Rectal smooth muscle tissue (tissue), 1 donor: ENCODE results near the gene MOV10.

Experiments used
- H3K27ac ChIP-seq: one replicate; pipeline ENCODE4 v1.7.0; 2013; ENCODE audit warnings: low read depth, low read length, inconsistent platforms
- H3K27me3 ChIP-seq: one replicate; pipeline ENCODE4 v1.7.0; 2013; ENCODE audit warnings: low read length; ENCODE audit not compliant: control insufficient read depth, insufficient read depth
- H3K36me3 ChIP-seq: one replicate; pipeline ENCODE4 v1.7.0; 2013; ENCODE audit warnings: low read length; ENCODE audit not compliant: control insufficient read depth, insufficient read depth
- H3K4me1 ChIP-seq: one replicate; pipeline ENCODE4 v1.7.0; 2013; ENCODE audit warnings: low read length; ENCODE audit not compliant: control insufficient read depth, insufficient read depth
- H3K4me3 ChIP-seq: one replicate; pipeline ENCODE4 v1.7.0; 2013; ENCODE audit warnings: low read length
- H3K9ac ChIP-seq: one replicate; pipeline ENCODE4 v1.7.0; 2013; ENCODE audit warnings: low read length

The MOV10 gene

GRCh38 chr1:112703706-112704105, 29.2 kb downstream of the MOV10 start:
- Histone ChIP-seq H3K4me3 (peak overlapping the region; percentile 2), H3K4me1 (peaks cover 46% of the 10 kb centered on the region), H3K9ac (no peak overlapping the region), H3K27ac (peak overlapping the region; percentile 89), H3K27me3 (no peaks in the 10 kb centered on the region), H3K36me3 (peaks cover 11% of the 10 kb centered on the region)

GRCh38 chr1:112704391-112704933, 30.0 kb downstream of the MOV10 start:
- H3K4me3 ChIP-seq: peak overlapping the region; percentile 79

GRCh38 chr1:112704934-112705627, 30.6 kb downstream of the MOV10 start:
- Histone ChIP-seq H3K9ac (peak overlapping the region; percentile 77), H3K27me3 (no peaks in the 10 kb centered on the region), H3K27ac (peak overlapping the region; percentile 89), H3K4me1 (peaks cover 38% of the 10 kb centered on the region), H3K4me3 (peak overlapping the region; percentile 79), H3K36me3 (peaks cover 11% of the 10 kb centered on the region)

More at GRCh38 chr1:112704391-112704933, 30.0 kb downstream of the MOV10 start:
- H3K9ac ChIP-seq: no peak overlapping the region
- peaks cover 11% of the 10 kb centered on the region for H3K36me3 ChIP-seq
- H3K27me3 ChIP-seq: no peaks in the 10 kb centered on the region
- H3K4me1 ChIP-seq: peaks cover 44% of the 10 kb centered on the region
- H3K27ac ChIP-seq: peak overlapping the region; percentile 89

- Histone ChIP-seq H3K27me3 (no peaks in the 10 kb centered on the region), H3K36me3 (peaks cover 7% of the 10 kb centered on the region), H3K27ac (peak within 1 kb of the TSS; percentile 89), H3K4me1 (peaks cover 23% of the 10 kb centered on the region), H3K4me3 (peak within 1 kb of the TSS; percentile 79), H3K9ac (peak within 1 kb of the TSS; percentile 77)
Observed at GRCh38 chr1:112706505-112707220, 32.2 kb downstream of the MOV10 start, which contains the start of gene RHOC. Gene RHOC (minus strand): TSS chr1:112707127. CDS start chr1:112703799, 3,328 bp downstream.

- Histone ChIP-seq H3K27ac (peak overlapping the region; percentile 89), H3K27me3 (no peaks in the 10 kb centered on the region), H3K4me1 (peaks cover 18% of the 10 kb centered on the region), H3K9ac (no peak overlapping the region), H3K4me3 (peak overlapping the region; percentile 79), H3K36me3 (peaks cover under 1% of the 10 kb centered on the region)
Observed at GRCh38 chr1:112707221-112708001, 33.0 kb downstream of the MOV10 start.

GRCh38 chr1:112708002-112708448, 33.6 kb downstream of the MOV10 start:
- Histone ChIP-seq H3K36me3 (no peaks in the 10 kb centered on the region), H3K27me3 (no peaks in the 10 kb centered on the region), H3K9ac (no peak overlapping the region), H3K4me1 (peaks cover 16% of the 10 kb centered on the region), H3K4me3 (no peak overlapping the region), H3K27ac (no peak overlapping the region)

GRCh38 chr1:112708489-112708888, 34.0 kb downstream of the MOV10 start:
- peaks cover 16% of the 10 kb centered on the region for H3K4me1 ChIP-seq
- no peak overlapping the region for H3K9ac ChIP-seq
- H3K4me3 ChIP-seq: no peak overlapping the region
- H3K36me3 ChIP-seq: no peaks in the 10 kb centered on the region
- H3K27me3 ChIP-seq: no peaks in the 10 kb centered on the region
- H3K27ac ChIP-seq: no peak overlapping the region

- Histone ChIP-seq H3K9ac (no peak overlapping the region), H3K27me3 (peaks cover 1% of the 10 kb centered on the region), H3K4me3 (no peak overlapping the region), H3K36me3 (no peaks in the 10 kb centered on the region), H3K4me1 (peaks cover 9% of the 10 kb centered on the region), H3K27ac (no peak overlapping the region)
Observed at GRCh38 chr1:112710159-112710558, 35.7 kb downstream of the MOV10 start.

GRCh38 chr1:112710586-112710985, 36.1 kb downstream of the MOV10 start:
- Histone ChIP-seq H3K4me1 (peaks cover 7% of the 10 kb centered on the region), H3K27me3 (peaks cover 1% of the 10 kb centered on the region), H3K4me3 (no peak overlapping the region), H3K36me3 (no peaks in the 10 kb centered on the region), H3K9ac (no peak overlapping the region), H3K27ac (no peak overlapping the region)

GRCh38 chr1:112711041-112711440, 36.6 kb downstream of the MOV10 start:
- H3K9ac ChIP-seq: no peak overlapping the region

GRCh38 chr1:112711670-112712069, 37.2 kb downstream of the MOV10 start:
- peaks cover 1% of the 10 kb centered on the region for H3K27me3 ChIP-seq
- no peaks in the 10 kb centered on the region for H3K36me3 ChIP-seq
- H3K27ac ChIP-seq: no peak overlapping the region
- H3K4me1 ChIP-seq: peaks cover 8% of the 10 kb centered on the region
- H3K9ac ChIP-seq: no peak overlapping the region
- no peak overlapping the region for H3K4me3 ChIP-seq

More at GRCh38 chr1:112711041-112711440, 36.6 kb downstream of the MOV10 start:
- H3K27me3 ChIP-seq: peaks cover 1% of the 10 kb centered on the region
- peaks cover 7% of the 10 kb centered on the region for H3K4me1 ChIP-seq
- no peak overlapping the region for H3K4me3 ChIP-seq
- no peaks in the 10 kb centered on the region for H3K36me3 ChIP-seq
- no peak overlapping the region for H3K27ac ChIP-seq

GRCh38 chr1:112712191-112712590, 37.7 kb downstream of the MOV10 start:
- H3K4me3 ChIP-seq: no peak overlapping the region
- H3K9ac ChIP-seq: no peak overlapping the region
- no peak overlapping the region for H3K27ac ChIP-seq
- peaks cover 8% of the 10 kb centered on the region for H3K4me1 ChIP-seq
- H3K36me3 ChIP-seq: no peaks in the 10 kb centered on the region
- H3K27me3 ChIP-seq: peaks cover 2% of the 10 kb centered on the region
